CD14-positive monocyte (primary cell): Measurements from ENCODE around the gene TTLL10. TPM values are rescaled to one million over a fixed set of nuclear protein-coding genes. Genes with fewer than 3 reads are reported as not detected.

Experiments
- DNase-seq, 3 donors: peaks; one replicate each; pipeline ENCODE4 v3.0.0-alpha.2; 2011 to 2022
- H2AFZ ChIP-seq: 2 replicates; pipeline ENCODE4 v1.6.0; 2012; ENCODE audit warnings: mild to moderate bottlenecking, low read depth, low read length, inconsistent platforms; ENCODE audit not compliant: insufficient read depth, poor library complexity, severe bottlenecking
- H3K27ac ChIP-seq, 2 donors: 1 replicate in 1 of 2; 2 replicates in 1 of 2; pipeline ENCODE4 v1.5.1; 2012 to 2013; ENCODE audit warnings: low read length in 2 of 2, control low read depth in 1 of 2, inconsistent platforms in 1 of 2, low read depth in 1 of 2, mild to moderate bottlenecking in 1 of 2
- H3K27me3 ChIP-seq, 2 donors: one replicate each; pipeline versions ENCODE4 v1.6.0 to v1.6.1; 2011 to 2013; ENCODE audit warnings: low read length in 2 of 2; ENCODE audit not compliant: control insufficient read depth in 2 of 2, insufficient read depth in 2 of 2
- H3K36me3 ChIP-seq, 2 donors: replicated peaks in 1 of 2; 1 replicate in 1 of 2; 2 replicates in 1 of 2; pipeline versions ENCODE4 v1.5.1 to v1.6.1; 2012 to 2013; ENCODE audit warnings: low read length in 2 of 2, control low read depth in 1 of 2, inconsistent platforms in 1 of 2, mild to moderate bottlenecking in 1 of 2; ENCODE audit not compliant: insufficient read depth in 2 of 2, control insufficient read depth in 1 of 2
- H3K4me1 ChIP-seq, 2 donors: 1 replicate in 1 of 2; 2 replicates in 1 of 2; pipeline versions ENCODE4 v1.5.1 to v1.6.1; 2012 to 2013; ENCODE audit warnings: low read length in 2 of 2, control low read depth in 1 of 2, inconsistent platforms in 1 of 2, mild to moderate bottlenecking in 1 of 2, moderate library complexity in 1 of 2; ENCODE audit not compliant: insufficient read depth in 2 of 2, control insufficient read depth in 1 of 2
- H3K4me2 ChIP-seq: replicated peaks from 2 replicates; pipeline ENCODE3; 2012; ENCODE audit warnings: low read length, moderate library complexity, mild to moderate bottlenecking; ENCODE audit not compliant: poor library complexity, severe bottlenecking; ENCODE audit errors: extremely low read depth
- H3K4me3 ChIP-seq, 3 experiments: fragments of 200-600 bp in 1 of 3; sonication (generic) in 1 of 3; replicated peaks in 1 of 3; 1 replicate in 2 of 3; 2 replicates in 1 of 3; pipeline ENCODE4 v1.5.1; 2011 to 2013; ENCODE audit warnings: low read length in 3 of 3, mild to moderate bottlenecking in 3 of 3, control low read depth in 2 of 3, low read depth in 2 of 3, inconsistent platforms in 1 of 3, moderate library complexity in 1 of 3
- H3K79me2 ChIP-seq: 2 replicates; pipeline ENCODE4 v1.6.0; 2012; ENCODE audit warnings: mild to moderate bottlenecking, control low read depth, inconsistent platforms, low read length, moderate library complexity; ENCODE audit not compliant: insufficient read depth
- H3K9ac ChIP-seq: 2 replicates; pipeline ENCODE4 v1.6.0; 2017; ENCODE audit warnings: low read length, mild to moderate bottlenecking; ENCODE audit not compliant: insufficient read depth, poor library complexity, severe bottlenecking
- H3K9me3 ChIP-seq, 2 donors: replicated peaks in 1 of 2; 1 replicate in 1 of 2; 2 replicates in 1 of 2; pipeline versions ENCODE4 v1.5.1 to v1.6.1; 2012 to 2013; ENCODE audit warnings: low read length in 2 of 2, control low read depth in 1 of 2; ENCODE audit not compliant: control insufficient read depth in 1 of 2, insufficient read depth in 1 of 2
- H4K20me1 ChIP-seq: 2 replicates; pipeline ENCODE4 v1.6.0; 2012; ENCODE audit warnings: mild to moderate bottlenecking, low read length, control low read depth, moderate library complexity; ENCODE audit not compliant: insufficient read depth
- H3K27ac Mint-ChIP-seq, 7 donors: one replicate each; pipeline ENCODE4 v1.8.0; 2020; ENCODE audit warnings: mild to moderate bottlenecking in 7 of 7, mixed read lengths in 7 of 7, moderate library complexity in 6 of 7, inconsistent platforms in 2 of 7
- H3K27me3 Mint-ChIP-seq, 3 donors: one replicate each; pipeline ENCODE4 v1.8.0; 2021 to 2022; ENCODE audit warnings: low read depth in 3 of 3, mild to moderate bottlenecking in 3 of 3, mixed read lengths in 3 of 3, moderate library complexity in 3 of 3, inconsistent platforms in 1 of 3
- H3K36me3 Mint-ChIP-seq, 2 donors: one replicate each; pipeline ENCODE4 v1.8.0; 2020; ENCODE audit warnings: mixed read lengths in 2 of 2, inconsistent platforms in 1 of 2, mild to moderate bottlenecking in 1 of 2
- H3K4me1 Mint-ChIP-seq: one replicate; pipeline ENCODE4 v1.8.0; 2020; ENCODE audit warnings: mild to moderate bottlenecking, mixed read lengths
- H3K4me3 Mint-ChIP-seq, 2 donors: one replicate each; pipeline ENCODE4 v1.8.0; 2020; ENCODE audit warnings: mild to moderate bottlenecking in 2 of 2, mixed read lengths in 2 of 2, moderate library complexity in 1 of 2
- H3K9me3 Mint-ChIP-seq, 7 donors: one replicate each; pipeline ENCODE4 v1.8.0; 2020 to 2022; ENCODE audit warnings: mixed read lengths in 7 of 7, mild to moderate bottlenecking in 6 of 7, moderate library complexity in 6 of 7, inconsistent platforms in 2 of 7
- CTCF ChIP-seq: fragments of 200-600 bp; IDR thresholded peaks from one replicate; pipeline ENCODE4 v1.8.0; 2022; ENCODE audit warnings: antibody characterized with exemption, mild to moderate bottlenecking
- WGBS: methylation state at CpG from one replicate; pipeline ENCODE4 v1.1.5; 2013; ENCODE audit warnings: missing lambda C conversion rate; ENCODE audit not compliant: insufficient coverage; 5-methylcytosine and 5-hydroxymethylcytosine counted together
- intact Hi-C, 2 donors: fragments of 100-400 bp; cut with micrococcal nuclease; formaldehyde crosslinking; loops; one replicate each; pipeline versions ENCODE4 v1.15.0 to v1.15.1; 2023
- polyA plus RNA-seq, 3 donors: library from polyadenylated mRNA; depleted of rRNA in 1 of 3; unstranded in 2 of 3; stranded (reverse) in 1 of 3; fragments of 300-500 nt in 2 of 3; fragments of >200 nt in 1 of 3; fragmentation: Illumina TruSeq in 2 of 3; gene quantifications; 1 replicate in 2 of 3; 2 replicates in 1 of 3; pipeline ENCODE4 v1.2.3, GENCODE V29; 2012 to 2021

Gene TTLL10
- polyA plus RNA-seq, 3 donors = 0.06 TPM; not detected in 2

- Histone ChIP-seq H3K27ac (no peak overlapping the region), H4K20me1 (peaks cover 76% of the 10 kb centered on the region), H3K4me3 (no peak overlapping the region), H2AFZ (no peak overlapping the region), H3K27me3 (no peaks in the 10 kb centered on the region), H3K36me3 (peaks cover 82 to 89% of the 10 kb centered on the region in 2 donors), H3K79me2 (peaks cover 11% of the 10 kb centered on the region), H3K9me3 (no peaks in the 10 kb centered on the region), H3K4me2 (no peak overlapping the region), H3K9ac (no peak overlapping the region), H3K4me1 (no peaks in the 10 kb centered on the region)
- 96% methylated on average over 22 of the region's 24 CpGs for WGBS
- Mint-ChIP-seq H3K9me3 (no peaks in the 10 kb centered on the region), H3K36me3 (peaks cover 63 to 79% of the 10 kb centered on the region in 2 donors), H3K4me3 (no peak overlapping the region), H3K27me3 (peaks cover 0 to 2% (median 0%) of the 10 kb centered on the region in 3 donors), H3K27ac (peak overlapping the region in 1 of 7 donors; percentile 4), H3K4me1 (no peaks in the 10 kb centered on the region)
- no peak for DNase-seq
- intact Hi-C loops = no loop called here
- no peak for TF ChIP-seq CTCF
Measured at GRCh38 chr1:1220197-1220596, 46.5 kb downstream of the TTLL10 start.

- Histone ChIP-seq H2AFZ (no peak overlapping the region), H3K4me1 (no peaks in the 10 kb centered on the region), H3K4me3 (no peak overlapping the region), H3K79me2 (peaks cover 29% of the 10 kb centered on the region), H3K4me2 (no peak overlapping the region), H3K9me3 (no peaks in the 10 kb centered on the region), H3K9ac (no peak overlapping the region), H4K20me1 (peaks cover 81% of the 10 kb centered on the region), H3K27me3 (no peaks in the 10 kb centered on the region), H3K36me3 (peaks cover 88 to 98% of the 10 kb centered on the region in 2 donors), H3K27ac (no peak overlapping the region)
- no peak for DNase-seq
- Mint-ChIP-seq H3K36me3 (peaks cover 69 to 88% of the 10 kb centered on the region in 2 donors), H3K4me1 (no peaks in the 10 kb centered on the region), H3K4me3 (no peak overlapping the region), H3K9me3 (peaks cover 0 to 2% (median 0%) of the 10 kb centered on the region in 7 donors), H3K27me3 (no peaks in the 10 kb centered on the region), H3K27ac (peak overlapping the region in 2 of 7 donors; percentile 18 to 32)
- no peak for TF ChIP-seq CTCF
- WGBS = 89% methylated on average over 24 of the region's 30 CpGs
- intact Hi-C loops = no loop called here
Measured at GRCh38 chr1:1221887-1222574, 48.4 kb downstream of the TTLL10 start.
